PC-9 (cell line): Measurements from ENCODE around the gene ATP6V0E1.

Experiments used
- EZH2 ChIP-seq: fragments of 200-600 bp; sonication (generic); IDR thresholded peaks from 2 replicates; pipeline ENCODE4 v1.8.0; 2017; ENCODE audit warnings: antibody characterized with exemption, low read depth
- TF ChIP-seq, protein P1 (sequence below): fragments of 200-600 bp; sonication (generic); conservative IDR thresholded peaks from 2 replicates; pipeline ENCODE4 v1.6.1; 2017; ENCODE audit warnings: mixed run types, antibody characterized with exemption, mild to moderate bottlenecking, moderate library complexity

DNA sequence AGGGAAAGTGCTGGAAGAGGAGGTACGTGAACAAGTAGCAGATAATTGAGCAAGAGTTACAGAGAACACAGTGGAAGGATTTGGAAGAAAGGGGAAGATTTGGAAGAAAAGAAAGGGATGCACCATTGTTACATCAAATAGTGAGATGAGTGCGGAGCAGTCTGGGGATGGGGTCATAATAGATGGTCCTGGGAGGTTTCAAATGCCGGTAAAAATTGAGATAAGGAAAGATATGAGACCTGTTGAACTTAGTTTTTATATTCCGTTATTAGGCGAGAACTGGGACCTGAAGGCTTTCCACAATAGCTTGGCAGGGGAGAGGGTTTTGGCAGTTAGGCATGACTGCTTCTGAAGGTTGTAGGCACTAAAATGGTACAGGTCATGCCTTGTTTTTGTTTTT lies 20.9 kb downstream of the ATP6V0E1 start:
- TF ChIP-seq, protein P1, sequence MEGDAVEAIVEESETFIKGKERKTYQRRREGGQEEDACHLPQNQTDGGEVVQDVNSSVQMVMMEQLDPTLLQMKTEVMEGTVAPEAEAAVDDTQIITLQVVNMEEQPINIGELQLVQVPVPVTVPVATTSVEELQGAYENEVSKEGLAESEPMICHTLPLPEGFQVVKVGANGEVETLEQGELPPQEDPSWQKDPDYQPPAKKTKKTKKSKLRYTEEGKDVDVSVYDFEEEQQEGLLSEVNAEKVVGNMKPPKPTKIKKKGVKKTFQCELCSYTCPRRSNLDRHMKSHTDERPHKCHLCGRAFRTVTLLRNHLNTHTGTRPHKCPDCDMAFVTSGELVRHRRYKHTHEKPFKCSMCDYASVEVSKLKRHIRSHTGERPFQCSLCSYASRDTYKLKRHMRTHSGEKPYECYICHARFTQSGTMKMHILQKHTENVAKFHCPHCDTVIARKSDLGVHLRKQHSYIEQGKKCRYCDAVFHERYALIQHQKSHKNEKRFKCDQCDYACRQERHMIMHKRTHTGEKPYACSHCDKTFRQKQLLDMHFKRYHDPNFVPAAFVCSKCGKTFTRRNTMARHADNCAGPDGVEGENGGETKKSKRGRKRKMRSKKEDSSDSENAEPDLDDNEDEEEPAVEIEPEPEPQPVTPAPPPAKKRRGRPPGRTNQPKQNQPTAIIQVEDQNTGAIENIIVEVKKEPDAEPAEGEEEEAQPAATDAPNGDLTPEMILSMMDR = no peak
- no peak for TF ChIP-seq EZH2
